ENCODE data around the gene IL1RAPL2.

IL1RAPL2 gene

GRCh38 chrX:105553118-105553517 lies 987.1 kb downstream of the IL1RAPL2 start:
- TF ChIP-seq FOXM1 (IDR thresholded peaks at IDR 0.05; ENCODE audit: borderline replicate concordance, low read depth), result no peak
- no peak for TF ChIP-seq ZBTB7A (IDR thresholded peaks at IDR 0.05; ENCODE audit: low read depth)
- no peak for TF ChIP-seq MAX (IDR thresholded peaks at IDR 0.05)
- TF ChIP-seq TCF12 (IDR thresholded peaks at IDR 0.05; ENCODE audit: low read depth), result no peak
- no peak for TF ChIP-seq CEBPB (IDR thresholded peaks at IDR 0.05)
- TF ChIP-seq CREB1 (IDR thresholded peaks at IDR 0.05; ENCODE audit: low read depth), result no peak
- TF ChIP-seq TEAD4 (IDR thresholded peaks at IDR 0.05), result no peak
- TF ChIP-seq RAD21 (IDR thresholded peaks at IDR 0.05; ENCODE audit: low read depth), result no peak
- TF ChIP-seq NFIC (IDR thresholded peaks at IDR 0.05), result no peak
- TF ChIP-seq REST (IDR thresholded peaks at IDR 0.05; ENCODE audit: low read depth), result no peak
- TF ChIP-seq YY1 (IDR thresholded peaks at IDR 0.05; ENCODE audit: low read depth), result no peak
- no peak for TF ChIP-seq EGR1 (IDR thresholded peaks at IDR 0.05)

- TF ChIP-seq ZBTB7A (IDR thresholded peaks at IDR 0.05; ENCODE audit: low read depth), result no peak
- no peak for TF ChIP-seq EP300 (IDR thresholded peaks at IDR 0.05; ENCODE audit: borderline replicate concordance)
- no peak for TF ChIP-seq YY1 (IDR thresholded peaks at IDR 0.05; ENCODE audit: low read depth)
- TF ChIP-seq RAD21 (IDR thresholded peaks at IDR 0.05; ENCODE audit: low read depth), result no peak
- no peak for TF ChIP-seq CEBPB (IDR thresholded peaks at IDR 0.05)
- TF ChIP-seq USF1 (IDR thresholded peaks at IDR 0.05), result no peak
- no peak for TF ChIP-seq TEAD4 (IDR thresholded peaks at IDR 0.05)
- no peak for TF ChIP-seq TCF12 (IDR thresholded peaks at IDR 0.05; ENCODE audit: low read depth)
- no peak for TF ChIP-seq TAF1 (IDR thresholded peaks at IDR 0.05; ENCODE audit: low read depth)
- no peak for TF ChIP-seq REST (IDR thresholded peaks at IDR 0.05; ENCODE audit: low read depth)
- TF ChIP-seq FOXM1 (IDR thresholded peaks at IDR 0.05; ENCODE audit: borderline replicate concordance, low read depth), result no peak
- TF ChIP-seq CREB1 (IDR thresholded peaks at IDR 0.05; ENCODE audit: low read depth), result no peak
- TF ChIP-seq NFIC (IDR thresholded peaks at IDR 0.05), result no peak
- TF ChIP-seq MAX (IDR thresholded peaks at IDR 0.05), result no peak
Observed at GRCh38 chrX:105564501-105564900, 998.5 kb downstream of the IL1RAPL2 start.

- no peak for TF ChIP-seq RAD21 (IDR thresholded peaks at IDR 0.05; ENCODE audit: low read depth)
- no peak for TF ChIP-seq FOXM1 (IDR thresholded peaks at IDR 0.05; ENCODE audit: borderline replicate concordance, low read depth)
- TF ChIP-seq YY1 (IDR thresholded peaks at IDR 0.05; ENCODE audit: low read depth), result no peak
Observed at GRCh38 chrX:105565856-105566255, 999.9 kb downstream of the IL1RAPL2 start.

- TF ChIP-seq REST (IDR thresholded peaks at IDR 0.05; ENCODE audit: low read depth) (no peak), TEAD4 (IDR thresholded peaks at IDR 0.05) (no peak), FOXM1 (IDR thresholded peaks at IDR 0.05; ENCODE audit: borderline replicate concordance, low read depth) (no peak), NFIC (IDR thresholded peaks at IDR 0.05) (no peak), EGR1 (IDR thresholded peaks at IDR 0.05) (no peak), EP300 (IDR thresholded peaks at IDR 0.05; ENCODE audit: borderline replicate concordance) (no peak), MAX (IDR thresholded peaks at IDR 0.05) (no peak), TCF12 (IDR thresholded peaks at IDR 0.05; ENCODE audit: low read depth) (no peak), YY1 (IDR thresholded peaks at IDR 0.05; ENCODE audit: low read depth) (no peak), ZBTB7A (IDR thresholded peaks at IDR 0.05; ENCODE audit: low read depth) (no peak), TAF1 (IDR thresholded peaks at IDR 0.05; ENCODE audit: low read depth) (no peak), CREB1 (IDR thresholded peaks at IDR 0.05; ENCODE audit: low read depth) (no peak)
Observed at GRCh38 chrX:105567082-105567481, 1001.1 kb downstream of the IL1RAPL2 start.

- TF ChIP-seq NFIC (IDR thresholded peaks at IDR 0.05) (no peak), TAF1 (IDR thresholded peaks at IDR 0.05; ENCODE audit: low read depth) (no peak), EP300 (IDR thresholded peaks at IDR 0.05; ENCODE audit: borderline replicate concordance) (no peak), TEAD4 (IDR thresholded peaks at IDR 0.05) (no peak), CEBPB (IDR thresholded peaks at IDR 0.05) (no peak), RAD21 (IDR thresholded peaks at IDR 0.05; ENCODE audit: low read depth) (no peak), CREB1 (IDR thresholded peaks at IDR 0.05; ENCODE audit: low read depth) (no peak), FOXM1 (IDR thresholded peaks at IDR 0.05; ENCODE audit: borderline replicate concordance, low read depth) (no peak), TCF12 (IDR thresholded peaks at IDR 0.05; ENCODE audit: low read depth) (no peak), YY1 (IDR thresholded peaks at IDR 0.05; ENCODE audit: low read depth) (no peak), REST (IDR thresholded peaks at IDR 0.05; ENCODE audit: low read depth) (no peak), ZBTB7A (IDR thresholded peaks at IDR 0.05; ENCODE audit: low read depth) (no peak), USF1 (IDR thresholded peaks at IDR 0.05) (no peak), MAX (IDR thresholded peaks at IDR 0.05) (no peak), EGR1 (IDR thresholded peaks at IDR 0.05) (no peak)
Observed at GRCh38 chrX:105608745-105609144, 1042.7 kb downstream of the IL1RAPL2 start.
